Sigmoid colon (tissue), 7 donors: Measurements from ENCODE around the gene C2orf49. TPM values are rescaled to one million over a fixed set of nuclear protein-coding genes. Genes with fewer than 3 reads are reported as not detected.

Experiments
- DNase-seq: peaks from one replicate; pipeline ENCODE4 v3.0.0-alpha.2; 2019
- H3K27ac ChIP-seq, 4 donors: fragments of 200-600 bp; sonication (generic); one replicate each; pipeline ENCODE4 v1.5.1; 2016 to 2019; ENCODE audit warnings: mild to moderate bottlenecking in 1 of 4
- H3K27me3 ChIP-seq, 3 donors: fragments of 200-600 bp; sonication (generic); one replicate each; pipeline ENCODE4 v1.5.1; 2019; ENCODE audit warnings: mild to moderate bottlenecking in 1 of 3
- H3K36me3 ChIP-seq, 4 donors: fragments of 200-600 bp; sonication (generic); one replicate each; pipeline ENCODE4 v1.5.1; 2016 to 2019
- H3K4me1 ChIP-seq, 4 donors: fragments of 200-600 bp; sonication (generic); one replicate each; pipeline ENCODE4 v1.5.1; 2017 to 2019
- H3K4me3 ChIP-seq, 4 donors: fragments of 200-600 bp; sonication (generic); one replicate each; pipeline ENCODE4 v1.5.1; 2017 to 2019; ENCODE audit warnings: mild to moderate bottlenecking in 2 of 4, moderate library complexity in 1 of 4
- H3K9me3 ChIP-seq, 4 donors: fragments of 200-600 bp in 3 of 4; sonication (generic) in 3 of 4; one replicate each; pipeline versions ENCODE4 v1.5.1 to v1.6.1; 2013 to 2019
- CTCF ChIP-seq, 4 experiments: fragments of 450-650 bp in 3 of 4; fragments of 200-600 bp in 1 of 4; IDR thresholded peaks; one replicate each; pipeline ENCODE4 v1.5.1; 2016 to 2019; ENCODE audit warnings: antibody characterized with exemption in 4 of 4, mild to moderate bottlenecking in 3 of 4, moderate library complexity in 2 of 4
- EP300 ChIP-seq, 4 donors: sonication (generic); formaldehyde crosslinking; IDR thresholded peaks; one replicate each; pipeline ENCODE4 v1.6.1; 2017; ENCODE audit warnings: antibody characterized with exemption in 4 of 4
- POLR2A ChIP-seq, 2 donors: fragments of 450-650 bp; IDR thresholded peaks; one replicate each; pipeline ENCODE4 v1.6.1; 2016; ENCODE audit warnings: antibody characterized with exemption in 2 of 2, mild to moderate bottlenecking in 2 of 2, moderate library complexity in 2 of 2
- POLR2AphosphoS5 ChIP-seq, 4 donors: sonication (generic); formaldehyde crosslinking; IDR thresholded peaks; one replicate each; pipeline ENCODE4 v1.6.1; 2017; ENCODE audit warnings: antibody characterized with exemption in 4 of 4
- WGBS, 2 donors: extraction: QIAGEN DNeasy Blood & Tissue Kit; methylation state at CpG; one replicate each; pipeline ENCODE4 v1.1.7; 2013; 5-methylcytosine and 5-hydroxymethylcytosine counted together
- intact Hi-C: fragments of 100-400 bp; cut with DNase I; formaldehyde crosslinking; loops from one replicate; pipeline ENCODE4 v1.15.1; 2023
- polyA plus RNA-seq, 3 donors: library from polyadenylated mRNA; stranded (reverse); fragments of 200-250 nt; gene quantifications; one replicate each; pipeline ENCODE4 v1.2.3, GENCODE V29; 2013
- total RNA-seq, 4 donors: library from RNA; depleted of rRNA; stranded (reverse); fragments of >200 nt; gene quantifications; one replicate each; pipeline ENCODE4 v1.1.0, GENCODE V29; 2016
- donor health status: healthy with polysubstance abuse.
- donor health status: Bipolar disorder and iron deficiency.
- donor health status: healthy.

The C2orf49 gene
- total and polyA plus RNA-seq, 7 donors = 8.3 to 22.5 (median 15.7) TPM

DNA sequence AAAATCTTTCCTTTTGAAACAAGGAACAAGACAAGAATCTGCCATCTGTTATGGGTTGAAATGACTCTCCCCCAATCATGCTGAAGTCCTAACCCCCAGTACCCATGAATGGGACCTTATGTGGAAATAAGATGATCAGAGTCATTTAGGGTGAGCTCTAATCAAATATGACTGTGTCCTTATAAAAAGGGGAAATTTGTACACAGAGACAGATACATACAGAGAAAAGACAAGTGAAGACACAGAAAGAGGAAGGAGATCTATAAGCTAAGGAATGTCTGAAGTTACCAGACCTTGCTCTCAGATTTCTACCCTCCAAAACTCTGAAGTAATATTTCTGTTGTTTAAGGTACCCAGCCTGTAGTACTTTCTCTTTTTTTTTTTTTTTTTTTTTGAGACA lies 23.5 kb upstream of the C2orf49 start:
- H3K27me3 ChIP-seq = no peaks in the 10 kb centered on the region
- intact Hi-C loops = no loop called here
- TF ChIP-seq CTCF (IDR thresholded peaks at IDR 0.05) (no peak), POLR2A (IDR thresholded peaks at IDR 0.05) (no peak), POLR2AphosphoS5 (IDR thresholded peaks at IDR 0.05) (no peak), EP300 (IDR thresholded peaks at IDR 0.05) (no peak)
- no peaks in the 10 kb centered on the region for H3K36me3 ChIP-seq
- no peaks in the 10 kb centered on the region for H3K9me3 ChIP-seq
- H3K4me3 ChIP-seq = no peak overlapping the region
- H3K4me1 ChIP-seq = peaks cover 0 to 5% (median 0%) of the 10 kb centered on the region in 4 donors
- DNase-seq = no peak
- no peak overlapping the region for H3K27ac ChIP-seq

GRCh38 chr2:105315314-105315713 lies 22.0 kb upstream of the C2orf49 start:
- intact Hi-C loops = no loop called here
- TF ChIP-seq POLR2A (IDR thresholded peaks at IDR 0.05) = no peak
- no peak for TF ChIP-seq CTCF (IDR thresholded peaks at IDR 0.05)
- no peak for TF ChIP-seq EP300 (IDR thresholded peaks at IDR 0.05)
- TF ChIP-seq POLR2AphosphoS5 (IDR thresholded peaks at IDR 0.05) = no peak
- Histone ChIP-seq H3K27me3 (no peaks in the 10 kb centered on the region), H3K9me3 (no peaks in the 10 kb centered on the region), H3K27ac (no peak overlapping the region), H3K4me1 (peaks cover 0 to 6% (median 0%) of the 10 kb centered on the region in 4 donors), H3K4me3 (no peak overlapping the region), H3K36me3 (no peaks in the 10 kb centered on the region)
- 76 to 86% methylated on average over 3 of the region's 3 CpGs for WGBS, 2 donors
- DNase-seq = no peak

DNA sequence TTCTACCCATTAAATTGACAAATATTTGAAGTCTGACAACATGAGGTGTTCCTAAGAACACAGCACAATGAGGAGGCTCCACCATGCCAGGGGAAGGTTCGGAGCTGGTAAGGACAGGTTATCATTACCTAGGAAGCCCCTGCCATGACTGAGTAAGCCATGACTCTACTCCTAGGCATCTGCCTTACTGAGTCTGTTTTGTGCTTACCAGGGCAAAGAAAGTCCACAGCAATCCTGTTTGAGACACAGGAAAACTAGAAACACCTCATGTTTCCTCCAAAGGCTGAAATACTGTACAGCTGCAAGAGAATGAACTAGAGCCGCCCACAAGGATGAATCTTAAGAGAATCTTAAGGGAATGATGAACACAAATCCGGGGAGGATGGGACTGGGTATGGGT lies 19.4 kb upstream of the C2orf49 start:
- H3K36me3 ChIP-seq = no peaks in the 10 kb centered on the region
- H3K9me3 ChIP-seq = no peaks in the 10 kb centered on the region
- H3K27ac ChIP-seq = no peak overlapping the region

DNA sequence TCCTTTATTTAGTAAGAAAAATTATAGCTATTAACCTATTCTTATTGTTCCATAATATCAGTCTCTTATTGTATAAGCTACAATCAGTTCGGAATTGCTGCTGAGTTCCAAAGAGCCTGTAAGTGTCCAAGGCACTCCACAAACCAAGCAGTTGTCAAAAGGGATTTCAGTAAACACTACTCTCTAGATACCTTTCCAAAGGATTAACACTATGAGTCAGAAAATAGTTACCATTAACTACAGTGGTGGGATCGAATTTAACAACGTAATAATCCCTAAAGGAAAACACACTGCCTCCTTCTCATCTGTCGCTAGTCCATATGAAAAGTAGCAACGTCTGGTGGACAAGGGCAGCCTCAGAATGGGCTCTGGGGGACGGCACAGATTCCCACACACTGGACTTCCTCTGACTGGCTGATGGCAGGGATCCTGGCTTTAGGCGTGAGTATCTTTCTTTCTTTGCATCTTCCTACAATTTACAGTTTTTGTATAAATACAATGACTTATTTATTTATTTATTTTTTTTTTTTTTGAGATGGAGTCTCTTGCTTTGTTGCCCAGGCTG lies 16.6 kb upstream of the C2orf49 start:
- 72 to 76% methylated on average over 7 of the region's 7 CpGs for WGBS, 2 donors
- H3K9me3 ChIP-seq = no peaks in the 10 kb centered on the region
- no peaks in the 10 kb centered on the region for H3K36me3 ChIP-seq
- H3K4me3 ChIP-seq = no peak overlapping the region
- no peaks in the 10 kb centered on the region for H3K27me3 ChIP-seq
- intact Hi-C loops = no loop called here
- no peak for TF ChIP-seq POLR2A (IDR thresholded peaks at IDR 0.05)
- no peak for TF ChIP-seq POLR2AphosphoS5 (IDR thresholded peaks at IDR 0.05)
- no peak for TF ChIP-seq EP300 (IDR thresholded peaks at IDR 0.05)
- TF ChIP-seq CTCF (IDR thresholded peaks at IDR 0.05) = no peak
- DNase-seq = no peak
- no peak overlapping the region for H3K27ac ChIP-seq
- peaks cover 0 to 7% (median 0%) of the 10 kb centered on the region in 4 donors for H3K4me1 ChIP-seq

More for the DNA sequence above, 19.4 kb upstream of the C2orf49 start:
- Histone ChIP-seq H3K4me1 (peaks cover 0 to 7% (median 0%) of the 10 kb centered on the region in 4 donors), H3K4me3 (no peak overlapping the region), H3K27me3 (no peaks in the 10 kb centered on the region)
- TF ChIP-seq POLR2AphosphoS5 (IDR thresholded peaks at IDR 0.05) (no peak), CTCF (IDR thresholded peaks at IDR 0.05) (no peak), POLR2A (IDR thresholded peaks at IDR 0.05) (no peak), EP300 (IDR thresholded peaks at IDR 0.05) (no peak)
- WGBS, 2 donors = 97% methylated on average over 3 of the region's 3 CpGs
- intact Hi-C loops = no loop called here
- no peak for DNase-seq
